ENCODE measurements around the gene ANXA4.

ANXA4 gene

GRCh38 chr2:69725706-69726360, 16.1 kb upstream of the ANXA4 start:
- TF ChIP-seq RAD21 (IDR thresholded peaks at IDR 0.05; ENCODE audit: low read depth) (no peak), REST (IDR thresholded peaks at IDR 0.05; ENCODE audit: low read depth) (no peak), ZBTB7A (IDR thresholded peaks at IDR 0.05; ENCODE audit: low read depth) (no peak), FOXM1 (IDR thresholded peaks at IDR 0.05; ENCODE audit: borderline replicate concordance, low read depth) (no peak), USF1 (IDR thresholded peaks at IDR 0.05) (no peak), CREB1 (IDR thresholded peaks at IDR 0.05; ENCODE audit: low read depth) (no peak), TCF12 (IDR thresholded peaks at IDR 0.05; ENCODE audit: low read depth) (no peak), TEAD4 (IDR thresholded peaks at IDR 0.05) (no peak), MAX (IDR thresholded peaks at IDR 0.05) (no peak), TAF1 (IDR thresholded peaks at IDR 0.05; ENCODE audit: low read depth) (no peak), YY1 (IDR thresholded peaks at IDR 0.05; ENCODE audit: low read depth) (no peak), EP300 (IDR thresholded peaks at IDR 0.05; ENCODE audit: borderline replicate concordance) (no peak), NFIC (IDR thresholded peaks at IDR 0.05) (no peak), EGR1 (IDR thresholded peaks at IDR 0.05) (no peak), CEBPB (IDR thresholded peaks at IDR 0.05) (no peak)

GRCh38 chr2:69729266-69729665, 12.7 kb upstream of the ANXA4 start:
- TF ChIP-seq CEBPB (IDR thresholded peaks at IDR 0.05) (no peak), TAF1 (IDR thresholded peaks at IDR 0.05; ENCODE audit: low read depth) (no peak), TEAD4 (IDR thresholded peaks at IDR 0.05) (no peak), USF1 (IDR thresholded peaks at IDR 0.05) (no peak), TCF12 (IDR thresholded peaks at IDR 0.05; ENCODE audit: low read depth) (no peak), EGR1 (IDR thresholded peaks at IDR 0.05) (no peak), ZBTB7A (IDR thresholded peaks at IDR 0.05; ENCODE audit: low read depth) (no peak), RAD21 (IDR thresholded peaks at IDR 0.05; ENCODE audit: low read depth) (no peak), REST (IDR thresholded peaks at IDR 0.05; ENCODE audit: low read depth) (no peak), FOXM1 (IDR thresholded peaks at IDR 0.05; ENCODE audit: borderline replicate concordance, low read depth) (no peak), CREB1 (IDR thresholded peaks at IDR 0.05; ENCODE audit: low read depth) (no peak), NFIC (IDR thresholded peaks at IDR 0.05) (no peak)

- TF ChIP-seq TAF1 (IDR thresholded peaks at IDR 0.05; ENCODE audit: low read depth) (no peak), CREB1 (IDR thresholded peaks at IDR 0.05; ENCODE audit: low read depth) (no peak), NFIC (IDR thresholded peaks at IDR 0.05) (no peak), CEBPB (IDR thresholded peaks at IDR 0.05) (no peak), TCF12 (IDR thresholded peaks at IDR 0.05; ENCODE audit: low read depth) (no peak), ZBTB7A (IDR thresholded peaks at IDR 0.05; ENCODE audit: low read depth) (no peak), EGR1 (IDR thresholded peaks at IDR 0.05) (no peak), REST (IDR thresholded peaks at IDR 0.05; ENCODE audit: low read depth) (no peak), MAX (IDR thresholded peaks at IDR 0.05) (no peak), USF1 (IDR thresholded peaks at IDR 0.05) (no peak), EP300 (IDR thresholded peaks at IDR 0.05; ENCODE audit: borderline replicate concordance) (no peak)
Measured at GRCh38 chr2:69729781-69730180, 12.2 kb upstream of the ANXA4 start.

Data from Ishikawa (cell line).